Adipocyte (in vitro differentiated cells): ENCODE data around the gene IFI6.
"Not testable (repeated sequence)": the region's sequence is repeated elsewhere in the genome, so short reads cannot be mapped to it uniquely, and the experiment has no call there.

Experiments
- DNase-seq: peaks from one replicate; pipeline ENCODE4 v3.0.0-alpha.2; 2015; ENCODE audit warnings: low read depth
- H3K27me3 ChIP-seq: replicated peaks from 2 replicates; pipeline ENCODE4 v1.7.0; 2013; ENCODE audit warnings: mild to moderate bottlenecking, low read length, moderate library complexity; ENCODE audit not compliant: control insufficient read depth, insufficient read depth
- H3K36me3 ChIP-seq: 2 replicates; pipeline ENCODE4 v1.7.0; 2013; ENCODE audit warnings: low read length, mild to moderate bottlenecking, moderate library complexity; ENCODE audit not compliant: control insufficient read depth, insufficient read depth, severe bottlenecking
- H3K4me1 ChIP-seq: 2 replicates; pipeline ENCODE4 v1.7.0; 2013; ENCODE audit warnings: mild to moderate bottlenecking, low read length, moderate library complexity; ENCODE audit not compliant: control insufficient read depth, insufficient read depth
- H3K4me3 ChIP-seq: 2 replicates; pipeline ENCODE4 v1.7.0; 2013; ENCODE audit warnings: mild to moderate bottlenecking, low read length, moderate library complexity
- H3K9ac ChIP-seq: 2 replicates; pipeline ENCODE4 v1.7.0; 2013; ENCODE audit warnings: mild to moderate bottlenecking, low read length, moderate library complexity
- H3K9me3 ChIP-seq: 2 replicates; pipeline ENCODE4 v1.7.0; 2013; ENCODE audit warnings: mild to moderate bottlenecking, low read length, moderate library complexity; ENCODE audit not compliant: control insufficient read depth

The IFI6 gene

DNA sequence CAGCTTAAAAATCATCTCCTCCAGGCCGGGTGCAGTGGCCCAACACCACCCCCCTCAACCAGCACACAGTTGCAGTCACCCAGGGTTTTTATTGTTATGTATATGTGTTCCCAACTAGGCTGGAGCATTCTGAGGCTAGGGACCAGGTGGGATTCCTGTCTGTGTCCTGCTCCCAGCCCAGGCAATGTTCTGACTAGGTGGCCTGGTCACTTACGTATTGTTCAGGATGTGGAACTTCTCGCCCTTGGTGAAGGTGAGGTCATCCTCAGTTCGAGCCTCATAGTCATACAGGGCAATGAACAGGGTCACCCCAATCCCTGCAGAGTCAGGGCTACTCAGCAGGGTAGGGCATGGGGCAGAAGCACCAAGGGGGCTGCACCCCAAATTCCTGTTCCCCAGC is 49.2 kb downstream of the IFI6 start:
- DNase-seq: no peak
- peaks cover 47% of the 10 kb centered on the region for H3K4me1 ChIP-seq
- no peaks in the 10 kb centered on the region for H3K36me3 ChIP-seq

GRCh38 chr1:27621051-27621920 is 50.7 kb downstream of the IFI6 start:
- Histone ChIP-seq H3K27me3 (no peaks in the 10 kb centered on the region), H3K9ac (no peak overlapping the region), H3K4me1 (peaks cover 35% of the 10 kb centered on the region), H3K9me3 (no peaks in the 10 kb centered on the region), H3K4me3 (no peak overlapping the region), H3K36me3 (no peaks in the 10 kb centered on the region)
- no peak for DNase-seq

More for the DNA sequence above, 49.2 kb downstream of the IFI6 start:
- H3K27me3 ChIP-seq: no peaks in the 10 kb centered on the region
- H3K9ac ChIP-seq: no peak overlapping the region
- no peaks in the 10 kb centered on the region for H3K9me3 ChIP-seq
- no peak overlapping the region for H3K4me3 ChIP-seq

- DNase-seq, H3K9me3 ChIP-seq, H3K27me3 ChIP-seq, H3K9ac ChIP-seq, H3K36me3 ChIP-seq, H3K4me3 ChIP-seq: not testable (repeated sequence)
- peaks cover 23% of the 10 kb centered on the region for H3K4me1 ChIP-seq
Measured at GRCh38 chr1:27619782-27620438, 52.1 kb downstream of the IFI6 start.

- Histone ChIP-seq H3K9me3 (no peaks in the 10 kb centered on the region), H3K9ac (no peak overlapping the region), H3K4me1 (peaks cover 10% of the 10 kb centered on the region), H3K36me3 (no peaks in the 10 kb centered on the region), H3K4me3 (no peak overlapping the region), H3K27me3 (peaks cover 4% of the 10 kb centered on the region)
- DNase-seq: no peak
Measured at GRCh38 chr1:27618341-27619082, 53.5 kb downstream of the IFI6 start.

GRCh38 chr1:27617420-27617819 is 54.6 kb downstream of the IFI6 start:
- DNase-seq: no peak
- no peak overlapping the region for H3K9ac ChIP-seq
- H3K4me1 ChIP-seq: peaks cover 10% of the 10 kb centered on the region
- H3K9me3 ChIP-seq: no peaks in the 10 kb centered on the region
- no peak overlapping the region for H3K4me3 ChIP-seq
- peaks cover 4% of the 10 kb centered on the region for H3K27me3 ChIP-seq
- H3K36me3 ChIP-seq: no peaks in the 10 kb centered on the region

GRCh38 chr1:27616441-27616840 is 55.6 kb downstream of the IFI6 start:
- H3K4me3 ChIP-seq: no peak overlapping the region
- no peak for DNase-seq

More at GRCh38 chr1:27616441-27616840, 55.6 kb downstream of the IFI6 start:
- no peaks in the 10 kb centered on the region for H3K9me3 ChIP-seq
- no peaks in the 10 kb centered on the region for H3K36me3 ChIP-seq
- no peak overlapping the region for H3K9ac ChIP-seq
- peaks cover 6% of the 10 kb centered on the region for H3K4me1 ChIP-seq
- peaks cover 14% of the 10 kb centered on the region for H3K27me3 ChIP-seq
